Stimulated activated CD4-positive, alpha-beta T cell treated with anti-CD3 and anti-CD28 coated beads, Interleukin-15, amount 100 ng/mL, for 24 hours (primary cell): ENCODE measurements around the gene HACD1.

Experiments used
- DNase-seq: peaks from one replicate; pipeline ENCODE4 v3.0.0-alpha.2; 2020

HACD1 gene

DNA sequence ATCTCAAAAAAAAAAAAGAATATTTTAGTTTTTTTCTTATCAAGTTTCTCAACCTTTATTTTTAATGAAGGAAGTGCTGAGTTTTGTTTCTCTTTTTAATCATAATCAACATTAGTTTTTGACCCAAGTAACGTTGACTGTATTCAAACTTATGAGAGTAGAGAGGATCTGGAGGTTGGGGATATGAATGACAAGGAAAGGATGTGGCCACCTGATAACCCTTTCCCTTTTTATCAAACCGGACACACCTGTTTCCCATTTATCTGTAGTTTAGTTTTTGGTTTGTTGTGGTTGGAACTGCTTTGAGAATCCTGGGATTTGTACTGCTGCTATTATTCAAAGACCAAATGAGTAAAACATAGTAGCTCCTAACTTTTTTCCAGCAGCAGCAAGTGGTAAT, 38.6 kb downstream of the HACD1 start:
- no peak for DNase-seq

DNA sequence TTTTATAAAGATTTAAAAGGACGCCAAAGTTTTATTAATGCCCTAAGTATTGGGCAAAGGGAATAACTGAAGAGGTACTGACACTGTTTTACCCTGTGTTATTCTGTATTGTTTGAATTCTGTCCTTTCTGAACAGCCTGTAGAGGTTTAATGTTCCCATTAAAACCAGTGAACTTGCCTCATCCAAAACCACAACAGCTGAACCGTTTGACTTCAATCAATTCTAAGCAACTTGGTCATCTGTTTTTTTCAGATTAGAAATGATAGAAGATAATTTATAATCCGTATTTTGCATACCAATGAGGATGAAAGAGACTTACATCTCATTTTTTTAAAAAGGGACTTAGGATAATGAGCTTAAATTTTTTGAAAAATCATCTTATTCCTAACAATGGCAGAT, 40.4 kb downstream of the HACD1 start:
- DNase-seq: no peak

GRCh38 chr10:17564911-17565310, 52.3 kb downstream of the HACD1 start:
- DNase-seq: no peak

DNA sequence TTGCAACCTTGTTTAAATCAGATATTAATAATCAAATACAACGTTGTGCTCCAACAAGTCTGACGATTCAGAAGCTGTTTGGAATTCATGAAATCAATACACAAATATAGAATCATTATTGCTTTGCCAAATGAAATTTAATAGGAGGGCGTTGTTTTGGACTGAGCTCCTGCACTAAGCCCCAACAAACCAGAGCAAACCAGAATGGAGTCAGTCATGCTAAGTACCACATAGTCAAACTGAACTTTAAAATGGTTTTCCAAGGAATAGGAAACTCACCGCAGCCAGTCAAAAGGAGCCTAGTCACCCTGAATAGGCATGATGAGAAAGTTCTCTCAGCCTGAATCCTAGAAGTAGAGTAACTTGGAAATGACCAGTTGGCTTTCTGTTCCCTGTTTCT, 53.7 kb downstream of the HACD1 start:
- no peak for DNase-seq

DNA sequence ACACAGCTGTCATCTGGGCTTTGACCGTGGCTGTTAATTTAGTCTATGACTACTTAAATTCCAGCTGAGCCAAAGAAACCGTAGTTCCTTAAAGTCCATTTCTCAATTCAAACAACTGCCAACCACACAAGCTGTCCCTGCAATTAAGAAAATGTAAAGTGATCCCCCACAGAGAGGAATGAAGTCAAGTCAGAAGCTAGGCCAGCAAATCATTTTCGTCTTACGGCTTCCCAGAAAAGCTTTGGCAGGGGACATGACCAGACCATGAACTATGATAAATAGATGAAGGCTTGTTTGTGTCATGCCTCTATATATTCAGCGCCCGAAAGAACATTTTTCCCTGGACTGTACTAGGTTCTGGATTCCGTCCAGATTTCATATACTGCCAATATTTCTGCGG, 54.6 kb downstream of the HACD1 start:
- DNase-seq: no peak

- no peak for DNase-seq
These were observed 56.1 kb downstream of the HACD1 start for GRCh38 chr10:17561111-17561510.

DNA sequence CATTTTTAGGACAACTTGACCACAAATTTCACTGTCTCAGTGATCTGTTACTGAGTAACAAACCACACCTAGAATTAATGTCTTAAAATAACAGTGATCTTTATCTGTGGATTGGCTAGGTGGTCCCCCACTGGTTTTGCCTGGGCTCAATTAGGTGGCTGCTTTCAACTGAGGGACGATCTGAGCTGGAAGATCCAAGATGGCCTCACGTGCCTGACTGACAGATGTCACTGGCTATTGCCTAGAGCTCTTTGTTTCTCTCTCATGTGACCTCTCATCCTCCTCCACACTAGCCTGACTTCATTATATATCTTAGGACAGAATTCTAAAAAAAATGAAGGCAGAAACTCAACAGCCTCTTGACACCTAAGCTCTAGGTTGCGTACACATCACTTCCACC, 59.7 kb downstream of the HACD1 start:
- DNase-seq: no peak

DNA sequence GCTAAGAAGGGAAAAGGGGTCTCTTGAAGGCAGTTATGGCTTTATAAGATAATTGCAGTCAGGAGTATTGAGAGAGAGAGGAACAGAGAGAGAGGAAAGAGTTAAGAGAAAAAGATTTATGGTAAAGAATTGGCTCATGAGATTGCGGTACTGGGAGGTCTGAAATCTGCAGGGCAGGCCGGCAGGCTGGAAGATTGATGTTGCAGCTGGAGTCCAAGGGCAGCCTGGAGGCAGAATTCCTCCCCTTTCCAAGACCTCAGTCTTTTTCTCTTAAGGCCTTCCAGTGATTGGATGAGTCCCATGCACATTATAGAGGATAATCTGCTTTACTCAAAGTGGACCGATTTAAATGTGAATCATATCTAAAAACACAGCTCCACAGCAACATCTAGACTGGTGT, 68.4 kb downstream of the HACD1 start:
- DNase-seq: no peak

DNA sequence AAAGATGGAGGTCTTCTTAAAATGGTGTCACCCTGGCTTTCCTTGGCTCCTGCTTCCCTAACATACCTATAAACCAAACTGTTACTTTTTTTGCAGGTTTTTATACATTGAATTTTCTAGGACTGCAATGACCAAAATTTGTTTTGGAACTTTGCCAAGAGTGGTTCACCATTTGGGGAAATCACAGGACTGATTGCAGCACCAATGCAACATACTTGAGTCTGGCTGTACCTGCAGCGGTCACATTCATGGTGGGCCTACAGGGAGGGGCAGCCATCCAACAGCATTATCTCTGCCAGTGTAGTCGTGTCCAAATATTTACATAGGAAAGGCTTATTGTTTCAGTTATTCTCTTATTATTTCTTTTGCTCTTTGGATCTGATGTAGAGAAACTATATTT, 69.0 kb downstream of the HACD1 start:
- no peak for DNase-seq

GRCh38 chr10:17547060-17547459, 70.1 kb downstream of the HACD1 start:
- DNase-seq: no peak

GRCh38 chr10:17544465-17544864, 72.7 kb downstream of the HACD1 start:
- no peak for DNase-seq
